Renal cortical epithelial cell (primary cell): ENCODE data around the gene MYO5B. TPM values are rescaled to one million over a fixed set of nuclear protein-coding genes. Genes with fewer than 3 reads are reported as not detected.
A peak's percentile ranks its signal among the peaks of the same experiment; 100 is the strongest.

ENCODE experiments used
- DNase-seq: peaks from one replicate; pipeline ENCODE4 v3.0.0-alpha.2; 2011; ENCODE audit warnings: low read depth
- total RNA-seq: library from RNA; depleted of rRNA; stranded (reverse); fragments of >200 nt; gene quantifications from 2 replicates; pipeline ENCODE4 v1.2.3, GENCODE V29; 2014

The MYO5B gene
- total RNA-seq, 1 donor from 2014 or later, result 50.0 TPM

DNA sequence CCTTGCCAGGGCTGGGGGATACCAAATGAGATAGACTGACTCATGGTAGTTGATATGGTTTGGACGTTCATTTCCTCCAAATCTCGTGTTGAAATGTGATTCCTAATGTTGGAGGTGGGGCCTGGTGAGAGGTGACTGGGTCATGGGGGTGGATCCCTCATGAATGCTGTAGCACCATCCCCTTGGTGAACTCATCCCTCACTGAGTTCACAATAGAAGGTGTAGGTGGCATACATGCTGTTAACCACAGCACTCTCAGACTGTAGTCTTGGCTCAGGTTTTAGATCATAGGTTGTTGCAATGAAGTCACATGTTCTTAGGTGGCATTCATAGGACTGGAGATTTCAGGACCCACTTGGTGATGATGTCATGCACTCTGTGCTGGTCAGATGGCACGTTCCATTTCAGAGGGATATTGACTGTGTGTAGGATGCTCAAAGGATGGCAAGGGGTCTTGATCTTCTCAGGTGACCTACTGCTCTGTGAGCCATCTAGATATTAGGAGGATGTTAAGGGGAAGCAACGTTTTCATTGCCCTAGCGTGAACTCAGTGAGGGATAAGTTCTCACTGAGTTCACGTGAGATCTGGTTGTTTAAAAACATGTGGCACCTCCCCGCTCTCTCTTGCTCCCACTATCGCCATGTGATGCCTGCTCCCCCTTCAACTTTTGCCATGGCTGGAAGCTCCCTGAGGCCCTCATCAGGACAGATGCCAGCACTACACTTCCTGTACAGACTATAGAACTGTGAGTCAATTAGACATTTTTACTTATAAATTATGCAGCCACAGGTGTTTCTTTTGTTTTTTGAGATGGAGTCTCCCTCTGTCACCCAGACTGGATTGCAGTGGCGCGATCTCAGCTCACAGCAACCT, 307.8 kb downstream of the MYO5B start:
- DNase-seq, result no peak

DNA sequence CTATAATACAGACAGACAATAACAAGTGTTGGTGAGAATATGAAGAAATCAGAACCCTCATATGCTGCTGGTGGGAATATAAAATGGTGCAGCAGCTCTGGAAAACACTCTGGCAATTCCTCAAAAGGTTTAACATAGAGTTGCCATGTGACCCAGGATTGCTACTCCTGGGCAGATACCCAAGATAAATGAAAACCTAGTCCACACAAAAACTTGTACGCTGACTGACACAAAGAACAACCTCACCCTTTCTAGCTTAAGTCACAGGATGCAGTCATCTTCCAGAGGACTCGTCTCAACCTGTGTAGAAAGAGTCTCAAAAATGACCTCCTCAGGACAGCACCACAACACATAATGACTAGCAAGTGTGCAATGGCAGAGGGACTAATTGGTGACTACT, 310.0 kb downstream of the MYO5B start:
- DNase-seq, result no peak

DNA sequence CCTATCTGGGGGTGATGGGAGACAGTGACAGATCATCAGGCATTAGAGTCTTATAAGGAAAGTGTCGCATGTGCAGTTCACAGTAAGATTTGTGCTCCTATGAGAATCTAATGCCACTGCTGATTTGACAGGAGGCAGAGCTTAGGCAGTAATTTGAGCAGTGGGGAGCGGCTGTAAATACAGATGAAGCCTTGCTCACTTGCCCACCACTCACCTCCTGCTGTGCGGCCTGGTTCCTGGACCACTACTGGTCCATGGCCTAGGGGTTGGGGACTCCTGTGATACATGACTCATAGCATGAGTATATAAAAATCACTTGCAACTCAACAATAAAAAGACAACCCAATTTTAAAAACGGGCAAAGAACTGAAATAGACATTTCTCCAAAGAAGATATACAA, 310.5 kb downstream of the MYO5B start:
- no peak for DNase-seq

DNA sequence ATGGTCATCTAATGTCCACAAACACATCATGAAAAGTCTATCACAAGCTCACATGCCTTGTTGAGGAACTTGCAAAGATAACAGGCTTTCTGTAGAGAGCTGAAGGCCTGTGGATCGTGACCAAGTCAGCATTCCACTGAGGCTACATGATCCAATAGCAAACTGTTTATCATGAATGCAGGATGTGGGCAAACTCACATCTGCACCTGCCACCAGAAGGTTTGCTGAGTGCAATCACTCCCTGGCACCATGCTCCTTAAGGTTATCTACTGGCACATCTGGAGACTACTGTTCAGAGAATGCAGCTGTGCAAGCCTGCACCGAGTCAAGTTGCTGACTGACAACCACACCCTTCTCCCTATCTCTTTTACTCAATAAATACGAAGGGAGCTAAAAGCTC, 314.3 kb downstream of the MYO5B start:
- DNase-seq, result no peak

DNA sequence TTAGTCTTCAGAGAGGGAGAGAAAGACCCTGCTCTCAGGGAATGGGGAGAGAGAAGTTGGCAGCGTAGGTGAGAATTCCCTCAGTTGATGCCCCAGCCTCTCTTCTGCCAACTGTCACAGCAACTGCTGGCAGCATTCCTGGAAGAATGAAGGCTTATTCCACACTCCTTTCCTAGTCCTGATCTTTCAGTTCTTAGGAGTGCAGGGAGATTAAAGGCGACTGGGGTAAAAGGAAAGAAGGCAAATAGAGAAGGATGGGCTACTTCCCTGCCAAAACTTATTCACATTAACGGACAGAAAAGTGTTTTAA, 315.7 kb downstream of the MYO5B start:
- no peak for DNase-seq

DNA sequence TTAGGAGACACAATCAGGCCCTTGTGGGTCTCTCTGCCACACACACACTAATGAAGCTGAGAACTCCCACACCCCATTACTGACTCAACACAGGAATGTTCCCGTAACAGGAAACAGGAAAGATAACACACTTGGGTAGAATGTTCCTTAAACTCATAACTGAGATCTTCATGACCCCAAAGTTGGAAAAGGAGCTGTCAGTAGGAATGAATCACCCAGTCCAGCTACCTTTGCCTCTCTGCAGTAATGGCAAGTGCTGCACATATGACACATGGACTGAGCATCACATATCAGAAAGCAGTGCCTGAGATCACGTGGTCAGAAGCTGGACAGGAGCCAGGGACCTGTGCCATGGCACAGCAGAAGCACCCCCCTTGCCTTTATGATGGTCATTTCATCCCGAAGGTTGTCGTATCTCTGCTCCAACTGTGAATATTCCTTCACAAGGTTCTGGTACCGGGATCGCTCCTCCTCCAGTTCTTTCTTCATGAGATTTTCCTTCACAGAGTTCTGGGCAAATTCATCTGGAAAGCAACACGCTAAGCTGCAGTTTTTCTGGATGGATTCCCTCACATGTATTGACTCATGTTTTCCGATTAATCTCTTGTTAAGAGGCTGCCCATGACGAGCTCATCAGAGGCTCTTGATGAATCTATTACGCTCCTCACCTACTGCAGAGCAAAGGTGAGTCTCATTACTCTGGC, 316.2 kb downstream of the MYO5B start:
- DNase-seq, result no peak

DNA sequence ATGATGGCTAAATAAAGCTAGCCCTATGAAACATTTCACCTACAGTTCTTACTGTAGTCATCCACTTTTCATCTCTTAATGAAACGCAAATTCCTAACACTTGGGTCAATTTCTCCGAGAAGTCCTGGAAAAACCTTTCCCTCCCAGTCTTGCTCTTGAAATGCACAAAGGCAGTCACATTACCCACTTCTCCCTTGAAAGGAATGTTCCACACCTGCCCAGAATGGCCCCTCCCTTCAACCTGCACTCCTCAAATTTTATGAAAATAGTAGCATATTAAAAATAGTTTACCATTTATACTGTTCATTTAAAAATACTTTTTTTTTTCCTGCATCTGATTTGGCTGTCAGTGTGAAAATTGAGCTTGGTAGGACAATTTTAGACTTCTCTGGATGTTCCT, 316.9 kb downstream of the MYO5B start:
- no peak for DNase-seq

DNA sequence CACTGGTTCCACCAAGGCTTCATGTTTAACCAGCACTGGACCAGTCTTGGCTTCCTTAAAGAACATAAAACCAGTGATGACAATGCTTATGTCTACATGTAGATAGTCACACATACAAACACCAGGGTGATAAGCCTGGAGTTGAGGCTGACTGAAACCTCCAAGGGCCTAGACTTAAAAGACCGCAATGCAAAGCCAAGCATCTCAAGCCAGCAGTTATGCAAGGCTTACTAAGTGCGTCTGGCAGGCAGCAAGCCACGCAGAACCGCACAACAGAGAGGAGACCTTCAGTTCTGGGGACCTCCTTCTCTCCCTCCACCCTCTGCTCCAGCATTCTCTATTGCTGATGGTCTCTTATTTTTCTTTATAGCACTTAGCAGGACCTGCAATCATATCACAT, 318.4 kb downstream of the MYO5B start:
- no peak for DNase-seq

DNA sequence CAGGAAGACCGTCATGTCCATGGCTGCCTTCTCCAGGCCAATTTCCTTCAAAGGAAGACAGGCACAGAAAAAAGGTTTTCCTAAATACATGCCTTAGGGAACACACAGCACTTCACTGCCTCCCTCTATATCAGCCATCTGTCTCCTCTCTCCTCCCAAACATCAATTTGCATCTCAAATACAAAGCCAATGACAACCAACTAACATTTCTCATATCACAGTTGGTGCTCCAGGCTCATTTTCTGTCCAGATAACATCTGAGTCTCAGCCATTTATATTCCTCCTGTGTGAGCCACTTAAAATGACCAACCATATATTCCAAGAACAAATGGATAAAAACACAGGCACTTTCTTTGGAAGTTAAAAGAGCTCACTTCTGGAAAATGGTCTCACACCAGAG, 319.2 kb downstream of the MYO5B start:
- DNase-seq, result no peak

DNA sequence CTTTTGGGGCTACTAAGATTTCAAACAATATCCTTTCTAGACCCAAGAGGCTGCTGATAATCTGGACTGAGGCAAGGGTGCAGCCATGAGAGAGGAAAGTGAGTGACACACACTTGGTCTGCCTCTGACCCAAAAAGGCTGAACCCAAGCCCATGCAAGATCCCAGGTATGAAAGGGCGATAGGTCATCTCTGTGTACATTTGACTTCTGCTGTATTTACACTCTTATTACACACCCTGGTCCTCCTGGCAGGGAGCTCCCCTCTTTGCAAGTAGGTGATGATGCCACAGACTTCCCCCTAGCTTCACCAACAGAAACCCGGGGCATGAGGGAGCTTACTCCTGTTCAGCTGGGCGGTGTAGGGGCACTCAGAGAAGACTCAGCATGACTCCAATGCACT, 319.8 kb downstream of the MYO5B start:
- no peak for DNase-seq

DNA sequence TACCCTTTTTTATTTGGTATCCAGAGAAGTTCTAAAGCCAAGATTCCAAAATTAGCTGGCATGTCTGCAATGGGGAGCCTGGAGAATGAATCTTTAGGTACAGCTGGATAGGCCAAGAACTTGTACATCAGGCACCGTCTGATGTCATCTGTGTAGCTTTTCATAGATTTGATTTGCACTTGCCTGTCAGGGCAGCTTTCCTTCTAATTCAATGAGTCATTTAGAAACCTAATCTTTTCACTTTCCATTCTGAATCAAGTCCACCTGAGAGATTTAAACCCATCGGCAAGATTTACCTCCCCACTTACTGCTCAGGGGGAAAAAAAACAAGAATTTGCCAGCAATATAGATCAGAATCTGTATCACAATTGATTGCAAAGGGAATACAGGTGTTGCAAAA, 320.7 kb downstream of the MYO5B start:
- no peak for DNase-seq

DNA sequence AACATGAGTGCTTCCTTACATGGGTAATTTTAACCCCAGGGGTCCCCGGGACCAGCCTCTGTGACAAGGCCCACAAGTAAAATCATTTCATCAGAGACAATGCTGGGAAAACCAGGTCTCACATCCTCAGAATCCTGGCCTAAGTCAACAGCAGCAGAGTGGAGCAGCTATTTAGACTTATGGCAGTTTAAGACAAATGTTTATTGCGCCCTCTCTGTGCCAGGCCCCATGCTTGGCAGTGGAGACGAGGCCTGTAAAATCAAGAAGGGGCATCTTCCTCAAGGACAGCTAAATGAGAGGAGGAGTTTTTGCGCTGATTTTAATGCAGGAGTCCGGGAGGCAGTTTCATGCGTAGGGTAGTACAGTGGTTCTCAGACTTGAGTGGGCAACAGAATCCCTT, 325.6 kb downstream of the MYO5B start:
- no peak for DNase-seq

DNA sequence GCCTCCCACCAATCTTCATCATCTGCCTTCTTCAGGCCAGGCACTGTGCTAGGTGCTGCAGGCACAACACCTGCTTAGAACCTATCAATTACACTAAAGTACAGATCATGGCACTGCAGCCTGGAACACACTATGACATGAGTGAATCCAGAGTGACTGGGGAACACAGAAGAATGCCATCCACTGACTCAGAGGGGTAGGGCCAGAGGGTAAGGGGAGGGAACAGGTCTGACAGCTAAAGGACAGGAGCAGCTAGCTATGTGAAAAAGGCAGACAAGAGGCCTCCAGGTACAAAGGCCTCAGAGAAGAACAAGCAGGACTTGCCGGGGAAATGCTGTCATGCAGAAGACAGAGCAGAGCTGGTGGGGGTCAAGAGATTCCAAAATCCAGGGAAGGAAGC, 328.3 kb downstream of the MYO5B start:
- DNase-seq, result no peak

DNA sequence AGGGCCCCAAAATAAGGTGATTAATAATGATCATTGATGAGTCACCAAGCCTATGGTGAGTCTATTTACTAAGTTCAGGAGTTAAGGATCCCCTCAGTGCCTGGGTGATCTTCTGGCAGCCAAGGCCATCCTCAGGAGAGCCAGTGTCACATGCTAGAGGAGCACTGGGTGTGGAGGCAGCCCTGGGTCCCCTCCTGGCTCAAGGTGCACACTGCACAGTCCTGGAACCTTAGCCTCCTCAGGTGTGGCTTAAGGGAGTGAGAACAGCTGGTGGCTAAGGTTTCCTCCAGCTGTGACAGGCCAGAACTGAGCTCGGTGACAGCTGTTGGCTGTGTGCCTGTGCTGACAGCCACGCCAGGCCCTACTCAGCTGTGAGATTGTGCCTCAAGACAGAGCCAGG, 329.5 kb downstream of the MYO5B start:
- no peak for DNase-seq

DNA sequence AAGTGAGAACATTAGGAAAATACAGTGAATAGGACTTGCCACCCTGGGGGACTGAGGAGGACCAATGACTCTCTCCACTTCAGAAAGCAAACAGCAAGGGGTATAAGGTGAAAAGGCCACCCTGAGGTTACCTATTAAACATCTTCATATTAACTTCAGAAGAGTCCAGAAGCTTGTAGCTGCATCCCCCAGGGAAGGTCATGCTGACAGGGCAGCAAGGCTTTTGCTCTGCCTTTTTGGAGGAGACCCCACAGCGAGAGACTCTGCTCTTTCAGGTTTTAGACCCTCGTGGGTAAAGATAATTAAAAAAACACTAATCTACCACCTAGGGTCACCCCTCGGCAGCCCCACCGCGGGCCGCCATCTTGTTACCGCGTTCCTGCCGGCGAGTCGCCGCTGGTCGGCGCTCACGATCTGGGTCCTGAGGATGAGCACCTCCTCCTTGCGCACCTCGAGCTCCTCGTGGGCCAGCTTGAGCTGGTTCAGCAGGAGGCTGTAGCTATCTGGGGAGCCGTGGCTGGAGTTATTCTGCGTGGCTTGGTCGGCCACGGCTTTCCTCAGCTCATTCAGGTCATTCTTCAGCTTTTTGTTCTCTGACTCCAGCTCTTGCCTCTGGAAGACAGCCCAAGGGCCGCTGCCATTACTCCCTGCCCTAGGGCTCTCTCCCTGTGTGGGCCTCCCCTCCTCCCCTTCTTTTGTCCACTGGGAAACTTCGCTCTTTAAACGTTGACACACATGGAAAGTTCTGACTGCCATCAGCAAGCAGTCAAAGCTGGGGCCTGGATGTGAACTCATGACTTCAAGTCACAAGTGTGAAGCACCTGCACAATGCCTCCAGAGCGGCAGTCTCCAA, 331.0 kb downstream of the MYO5B start:
- DNase-seq, result no peak

DNA sequence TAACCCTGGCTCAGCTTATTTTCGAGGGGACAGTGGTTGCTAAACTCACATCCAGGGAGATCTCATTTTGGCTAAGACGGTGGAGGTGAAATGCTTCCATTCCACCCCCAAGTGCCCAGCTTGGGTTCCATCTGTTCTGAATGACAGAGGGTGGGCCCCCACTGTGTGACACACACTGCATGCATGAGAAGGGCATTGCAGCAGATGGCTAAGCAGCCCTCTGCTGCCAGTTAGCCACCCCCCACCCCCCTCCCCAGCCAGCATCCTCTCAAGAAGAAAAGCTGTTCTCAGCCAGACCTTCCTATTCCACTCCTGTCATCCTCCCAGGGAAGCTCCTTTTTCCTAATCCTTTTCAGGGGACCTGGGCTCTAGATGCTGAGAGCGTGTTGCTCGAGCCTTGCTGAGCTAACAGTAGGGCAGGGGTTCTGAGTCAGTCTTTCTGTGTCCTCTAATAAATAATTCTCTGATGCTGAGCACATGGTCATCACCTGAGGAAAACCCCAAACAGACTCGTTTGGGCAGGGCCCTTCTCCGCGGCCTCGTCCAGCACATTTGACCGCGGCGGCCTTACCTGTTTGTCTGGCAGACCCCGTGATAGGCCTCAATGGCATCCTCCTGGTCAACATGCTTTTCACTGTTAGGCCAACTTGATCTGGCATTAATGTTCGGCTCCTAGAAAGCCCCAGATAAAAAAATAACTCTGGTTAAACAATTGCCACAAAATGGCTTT, 332.1 kb downstream of the MYO5B start:
- no peak for DNase-seq

DNA sequence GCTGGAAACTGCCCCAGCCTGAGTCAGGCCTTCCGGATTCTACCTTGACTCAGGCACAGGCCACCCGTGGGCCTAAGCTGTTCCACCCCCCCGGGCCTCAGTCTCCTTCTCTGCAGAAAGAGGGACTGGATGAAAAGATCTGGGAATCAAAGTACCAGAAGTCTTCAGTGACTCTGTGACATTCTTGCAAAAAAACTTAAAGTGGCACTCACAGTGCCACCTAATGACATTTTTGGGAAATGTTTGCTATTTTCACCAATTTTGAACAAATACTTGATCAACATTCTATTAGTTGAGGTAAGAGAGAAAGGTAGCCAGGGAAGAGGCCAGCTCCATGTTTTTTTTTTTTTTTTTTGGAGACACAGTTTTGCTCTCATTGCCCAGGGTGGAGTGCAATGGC, 333.3 kb downstream of the MYO5B start:
- peak; percentile 17 for DNase-seq

DNA sequence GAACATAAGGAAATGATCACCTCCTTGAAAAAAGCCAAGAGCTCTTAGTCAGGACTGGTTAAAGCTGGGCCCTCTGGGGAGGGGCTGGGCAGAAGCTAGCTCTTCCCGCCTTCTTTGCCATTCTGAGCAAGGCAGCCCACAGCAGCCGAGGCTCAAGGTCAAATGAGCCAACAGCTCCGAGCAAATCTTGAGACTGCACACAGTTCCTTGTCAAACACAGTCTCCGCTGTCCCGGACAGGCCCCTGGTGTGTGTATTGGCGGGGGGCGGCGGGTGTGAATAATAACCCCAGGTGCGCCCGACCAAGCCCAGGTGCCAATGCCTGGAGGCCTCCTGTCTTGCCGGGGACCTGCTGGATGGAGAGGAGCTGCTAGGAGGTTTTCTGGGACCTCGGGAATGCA, 335.2 kb downstream of the MYO5B start:
- no peak for DNase-seq

DNA sequence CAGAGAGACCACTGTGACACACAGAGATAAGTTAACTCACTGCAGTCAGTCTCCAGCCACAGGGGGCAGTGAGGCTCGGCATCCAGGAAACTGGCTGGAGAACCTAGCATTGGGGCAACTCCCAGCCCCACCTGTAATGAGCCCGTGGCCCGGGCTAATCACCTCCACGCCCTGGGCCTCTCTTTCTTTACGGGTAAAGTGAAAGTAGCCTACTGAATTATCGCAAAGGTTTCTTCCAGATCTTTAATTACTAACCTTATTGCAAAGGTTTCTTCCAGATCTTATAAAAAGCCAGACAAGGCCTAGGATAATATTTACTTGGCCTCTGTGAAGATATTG, 336.0 kb downstream of the MYO5B start:
- no peak for DNase-seq

DNA sequence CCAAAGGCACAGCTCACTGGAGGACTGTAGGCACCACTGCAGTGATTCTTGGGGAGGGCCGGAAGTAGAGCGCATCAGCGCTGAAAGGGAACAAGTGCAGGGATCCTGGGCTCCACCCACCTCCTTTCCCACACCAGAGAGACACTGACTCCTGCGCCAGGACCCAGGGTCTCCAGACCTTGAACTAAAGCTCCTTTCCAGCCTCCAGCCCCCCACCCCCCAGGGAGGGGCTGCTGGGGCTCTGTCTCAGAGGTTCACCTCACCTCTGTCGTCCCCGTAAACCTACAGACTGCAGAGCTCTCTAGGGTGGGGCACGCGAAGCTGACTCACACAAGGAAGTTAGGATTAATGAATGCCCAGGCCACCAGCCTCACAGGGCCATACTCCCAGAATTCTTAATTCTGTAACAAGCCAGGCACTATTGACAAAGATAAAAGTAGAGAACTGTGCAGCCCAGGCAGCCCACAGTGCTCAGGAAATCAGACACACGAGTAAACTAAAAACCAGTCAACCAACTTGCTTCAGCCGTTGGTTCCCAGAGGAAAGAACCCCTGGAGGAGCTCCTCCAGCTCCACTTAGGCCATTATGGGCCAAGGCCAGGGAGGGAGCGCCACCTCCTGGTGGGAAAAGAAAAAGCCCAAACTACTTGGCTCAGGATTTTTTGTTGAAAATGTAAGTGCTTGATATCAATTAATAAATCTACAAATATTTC, 336.5 kb downstream of the MYO5B start:
- peak; percentile 79 for DNase-seq

DNA sequence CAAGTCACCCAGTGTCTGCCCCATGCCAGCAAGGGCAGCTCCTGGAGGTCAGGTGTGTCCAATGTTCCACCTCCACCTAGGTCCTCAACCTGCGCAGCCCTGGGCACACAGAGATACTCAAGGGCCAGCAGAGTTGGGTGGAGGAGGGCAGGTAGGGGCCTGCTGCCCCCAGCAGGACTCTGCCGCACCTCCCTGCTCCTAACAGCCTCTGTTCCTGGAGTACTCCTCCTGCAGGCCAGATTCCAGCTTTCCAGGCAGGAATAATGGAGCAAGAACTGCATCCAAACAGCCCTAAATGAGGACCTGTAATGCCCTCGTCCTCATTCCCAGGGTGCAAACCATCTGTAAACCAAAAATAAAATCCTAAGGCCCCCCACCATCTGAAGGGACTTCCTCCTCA, 337.2 kb downstream of the MYO5B start:
- no peak for DNase-seq

DNA sequence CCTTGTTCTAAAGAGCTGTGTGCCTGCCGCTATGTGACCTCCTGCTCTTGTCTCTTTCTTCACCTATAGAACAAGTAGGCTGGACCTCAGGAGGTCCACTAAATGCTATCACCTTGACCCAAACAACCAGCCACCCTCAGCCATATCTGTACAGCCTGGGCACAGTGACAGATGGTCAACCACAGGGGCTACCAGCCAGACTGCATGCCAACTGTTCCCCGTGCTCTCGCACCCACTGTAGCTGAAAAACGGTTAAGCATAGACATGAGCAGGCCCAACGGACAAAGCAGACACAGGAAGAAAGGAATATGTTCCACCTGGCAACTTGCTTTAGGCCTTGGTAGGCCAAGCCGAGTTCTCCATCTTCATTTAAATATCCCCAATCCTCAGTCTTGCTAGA, 338.5 kb downstream of the MYO5B start:
- no peak for DNase-seq
